Left ventricle myocardium inferior (tissue), 1 donor: ENCODE data around the gene EP400. TPM values are rescaled to one million over a fixed set of nuclear protein-coding genes. Genes with fewer than 3 reads are reported as not detected.
A peak's percentile ranks its signal among the peaks of the same experiment; 100 is the strongest.

Experiments
- DNase-seq: peaks from one replicate; pipeline ENCODE4 v3.0.0-alpha.2; 2020
- H3K27ac ChIP-seq: fragments of 200-600 bp; replicated peaks from 2 replicates; pipeline ENCODE4 v1.8.0; 2021
- H3K27me3 ChIP-seq: fragments of 200-600 bp; 2 replicates; pipeline ENCODE4 v1.8.0; 2021; ENCODE audit warnings: low read depth
- H3K36me3 ChIP-seq: fragments of 200-600 bp; 2 replicates; pipeline ENCODE4 v1.8.0; 2021
- H3K4me1 ChIP-seq: fragments of 200-600 bp; 2 replicates; pipeline ENCODE4 v1.8.0; 2021
- H3K4me3 ChIP-seq: fragments of 200-600 bp; 2 replicates; pipeline ENCODE4 v1.8.0; 2021; ENCODE audit warnings: mild to moderate bottlenecking, moderate library complexity
- H3K9me3 ChIP-seq: fragments of 200-600 bp; replicated peaks from 2 replicates; pipeline ENCODE4 v1.8.0; 2021
- CTCF ChIP-seq: fragments of 200-600 bp; IDR thresholded peaks from 2 replicates; pipeline ENCODE4 v1.8.0; 2021; ENCODE audit warnings: antibody characterized with exemption, mild to moderate bottlenecking, borderline replicate concordance
- intact Hi-C: fragments of 100-400 bp; cut with micrococcal nuclease; formaldehyde crosslinking; loops from one replicate; pipeline ENCODE4 v1.11.0; 2022
- total RNA-seq: library from RNA; stranded (reverse); fragmentation: NEBNext Ultra II Directional; extraction: Animal tissue kit (Norgen Biotek cat#: 25700); gene quantifications from one replicate; pipeline ENCODE4 v1.2.1, GENCODE V29; 2021
- donor health status: DM: no; HTN: yes; CAD: no; lungs with severe emphysema.

EP400 gene
- total RNA-seq, 1 donor from 2014 or later = 15.3 TPM

DNA sequence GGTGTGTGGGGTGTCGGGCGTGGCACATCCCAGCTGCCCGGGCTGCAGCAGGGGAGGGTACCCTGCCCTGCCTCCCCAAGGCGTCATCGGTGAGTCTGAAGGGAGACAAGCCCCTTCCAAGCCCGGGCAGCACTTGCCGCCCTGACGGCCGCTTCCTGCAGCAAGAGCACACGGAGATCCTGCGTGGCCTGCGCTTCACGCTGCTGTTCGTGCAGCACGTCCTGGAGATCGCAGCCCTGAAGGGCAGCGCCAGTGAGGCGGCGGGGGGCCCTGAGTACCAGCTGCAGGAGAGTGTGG is 30.7 kb upstream of the EP400 start:
- Histone ChIP-seq H3K4me3 (no peak overlapping the region), H3K27me3 (no peaks in the 10 kb centered on the region), H3K9me3 (no peaks in the 10 kb centered on the region), H3K27ac (no peak overlapping the region), H3K4me1 (peaks cover 42% of the 10 kb centered on the region), H3K36me3 (peaks cover 77% of the 10 kb centered on the region)
- no peak for DNase-seq
- intact Hi-C loops = no loop called here
- TF ChIP-seq CTCF = no peak

GRCh38 chr12:131919366-131920156 is 30.2 kb upstream of the EP400 start:
- TF ChIP-seq CTCF = no peak
- Histone ChIP-seq H3K4me3 (no peak overlapping the region), H3K27ac (peak overlapping the region; percentile 87), H3K4me1 (peaks cover 48% of the 10 kb centered on the region), H3K36me3 (peaks cover 71% of the 10 kb centered on the region), H3K9me3 (no peaks in the 10 kb centered on the region), H3K27me3 (no peaks in the 10 kb centered on the region)
- intact Hi-C loops = no loop called here
- DNase-seq = no peak

DNA sequence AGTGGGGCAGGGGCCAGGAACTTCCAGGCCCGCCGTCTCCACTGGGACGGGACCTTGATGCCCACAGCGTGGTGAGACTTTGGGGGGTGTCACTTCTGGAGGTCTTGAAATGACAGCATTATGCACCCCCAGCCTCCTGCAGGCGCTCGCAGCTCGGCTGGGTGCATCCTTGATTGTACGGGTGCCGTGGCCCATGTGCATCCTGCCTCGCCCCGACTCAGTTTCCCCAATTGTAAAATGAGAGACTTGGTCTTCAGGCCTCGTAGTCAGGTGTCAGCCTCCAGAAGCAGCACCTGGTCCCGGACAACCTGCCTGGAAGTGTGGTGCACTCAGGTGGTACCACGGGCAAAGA is 29.6 kb upstream of the EP400 start:
- DNase-seq = no peak
- no peaks in the 10 kb centered on the region for H3K27me3 ChIP-seq
- TF ChIP-seq CTCF = no peak
- H3K9me3 ChIP-seq = no peaks in the 10 kb centered on the region
- peaks cover 53% of the 10 kb centered on the region for H3K4me1 ChIP-seq
- intact Hi-C loops = no loop called here
- peak overlapping the region; percentile 87 for H3K27ac ChIP-seq
- no peak overlapping the region for H3K4me3 ChIP-seq
- H3K36me3 ChIP-seq = peaks cover 65% of the 10 kb centered on the region

- peak overlapping the region; percentile 87 for H3K27ac ChIP-seq
- no peaks in the 10 kb centered on the region for H3K9me3 ChIP-seq
- no peak for TF ChIP-seq CTCF
- DNase-seq = peak; percentile 58
- no peak overlapping the region for H3K4me3 ChIP-seq
- no peaks in the 10 kb centered on the region for H3K27me3 ChIP-seq
- H3K36me3 ChIP-seq = peaks cover 55% of the 10 kb centered on the region
- H3K4me1 ChIP-seq = peaks cover 53% of the 10 kb centered on the region
- intact Hi-C loops = no loop called here
These were observed 28.6 kb upstream of the EP400 start for GRCh38 chr12:131920902-131921840.

GRCh38 chr12:131921866-131922769 is 27.6 kb upstream of the EP400 start:
- Histone ChIP-seq H3K27me3 (no peaks in the 10 kb centered on the region), H3K36me3 (peaks cover 48% of the 10 kb centered on the region), H3K9me3 (no peaks in the 10 kb centered on the region), H3K4me1 (peaks cover 53% of the 10 kb centered on the region), H3K27ac (peak overlapping the region; percentile 87), H3K4me3 (no peak overlapping the region)
- TF ChIP-seq CTCF = no peak
- intact Hi-C loops = no loop called here
- peak; percentile 58 for DNase-seq
